PC-3 (cell line): ENCODE results near the gene NAV2. TPM values are rescaled to one million over a fixed set of nuclear protein-coding genes. Genes with fewer than 3 reads are reported as not detected.

Experiments
- ATAC-seq: fragments of 200-7000 bp; cut with Tn5 transposase; 2 replicates; pipeline ENCODE4 v1.9.1; 2020; ENCODE audit warnings: mild to moderate bottlenecking, moderate library complexity
- BruUV-seq: library from RNA; stranded (reverse); fragments of 400-500 nt; replicated peaks from 2 replicates; lab custom pipeline; 2021; lab: Mats Ljungman, UMichigan
- CTCF ChIA-PET: fragments of 300-600 bp; sonication (Branson Sonifier 250); formaldehyde crosslinking; loops from one replicate; lab custom pipeline; 2022; ENCODE audit warnings: antibody characterized with exemption; lab: Charles Lee
- POLR2A ChIA-PET: fragments of 300-600 bp; sonication (Branson Sonifier 250); formaldehyde crosslinking; loops from one replicate; lab custom pipeline; 2022; ENCODE audit warnings: antibody characterized with exemption; ENCODE audit not compliant: unreplicated experiment; lab: Charles Lee
- DNase-seq: peaks from one replicate; pipeline ENCODE4 v3.0.0-alpha.2; 2015
- H2AFZ ChIP-seq: fragments of 300-600 bp; sonication (generic); 2 replicates; pipeline ENCODE4 v1.6.0; 2016; ENCODE audit warnings: antibody characterized with exemption, low read length
- H3F3A ChIP-seq: fragments of 300-600 bp; sonication (generic); one replicate; pipeline ENCODE4 v1.6.0; 2017; ENCODE audit warnings: antibody characterized with exemption, low read length, control low read depth, mild to moderate bottlenecking; ENCODE audit not compliant: unreplicated experiment
- H3K27ac ChIP-seq: fragments of 300-600 bp; sonication (generic); 2 replicates; pipeline ENCODE4 v1.5.1; 2016; ENCODE audit warnings: mild to moderate bottlenecking, low read length
- H3K27me3 ChIP-seq: fragments of 300-600 bp; sonication (generic); 2 replicates; pipeline ENCODE4 v1.6.1; 2016; ENCODE audit warnings: low read length, mixed read lengths
- H3K36me3 ChIP-seq: fragments of 300-600 bp; sonication (generic); 2 replicates; pipeline ENCODE4 v1.6.1; 2016; ENCODE audit warnings: low read depth, mixed run types, low read length, mixed read lengths
- H3K4me1 ChIP-seq: fragments of 300-600 bp; sonication (generic); 2 replicates; pipeline ENCODE4 v1.5.1; 2016; ENCODE audit warnings: low read length; ENCODE audit not compliant: insufficient read depth
- H3K4me2 ChIP-seq: fragments of 300-600 bp; sonication (generic); 2 replicates; pipeline ENCODE4 v1.6.0; 2016; ENCODE audit warnings: low read length
- H3K4me3 ChIP-seq: fragments of 300-600 bp; sonication (generic); 2 replicates; pipeline ENCODE4 v1.5.1; 2016; ENCODE audit warnings: mild to moderate bottlenecking, low read length, mixed read lengths
- H3K79me2 ChIP-seq: fragments of 300-600 bp; sonication (generic); 2 replicates; pipeline ENCODE4 v1.6.1; 2017; ENCODE audit warnings: low read length, mixed read lengths
- H3K9ac ChIP-seq: fragments of 300-600 bp; sonication (generic); 2 replicates; pipeline ENCODE4 v1.6.0; 2016; ENCODE audit warnings: mild to moderate bottlenecking, low read length
- H3K9me2 ChIP-seq: fragments of 300-600 bp; sonication (generic); replicated peaks from 2 replicates; pipeline ENCODE4 v1.6.1; 2016; ENCODE audit warnings: mixed run types, low read length, mixed read lengths
- H3K9me3 ChIP-seq: fragments of 300-600 bp; sonication (generic); 2 replicates; pipeline ENCODE4 v1.6.1; 2016; ENCODE audit warnings: low read length, mixed read lengths
- H4K20me1 ChIP-seq: fragments of 300-600 bp; sonication (generic); 2 replicates; pipeline ENCODE4 v1.6.1; 2016; ENCODE audit warnings: low read length, mixed read lengths
- CTCF ChIP-seq: fragments of 300-600 bp; sonication (generic); conservative IDR thresholded peaks from 2 replicates; pipeline ENCODE4 v1.5.1; 2017; ENCODE audit warnings: antibody characterized with exemption, low read depth, mild to moderate bottlenecking, low read length
- EZH2 ChIP-seq: fragments of 300-600 bp; sonication (generic); IDR thresholded peaks from one replicate; pipeline ENCODE4 v1.6.1; 2017; ENCODE audit warnings: antibody characterized with exemption, mild to moderate bottlenecking, low read length; ENCODE audit not compliant: unreplicated experiment
- EZH2phosphoT487 ChIP-seq: fragments of 300-600 bp; sonication (generic); IDR thresholded peaks from 2 replicates; pipeline ENCODE4 v1.6.1; 2018; ENCODE audit warnings: mild to moderate bottlenecking, antibody characterized with exemption, low read length, borderline replicate concordance
- intact Hi-C: fragments of 100-400 bp; cut with micrococcal nuclease; formaldehyde crosslinking; loops from 2 replicates; pipeline ENCODE4 v1.9.0; 2023
- total RNA-seq: library from RNA; depleted of rRNA; stranded (reverse); fragments of >200 nt; gene quantifications from 2 replicates; pipeline ENCODE4 v1.2.3, GENCODE V29; 2014

NAV2 gene
- total RNA-seq, 1 experiment from 2014 or later: 10.4 TPM

- Histone ChIP-seq H3F3A (no peaks in the 10 kb centered on the region), H3K27ac (no peak overlapping the region), H3K4me2 (no peak overlapping the region), H2AFZ (no peak overlapping the region), H3K4me3 (no peak overlapping the region), H3K36me3 (no peaks in the 10 kb centered on the region), H3K9me3 (no peaks in the 10 kb centered on the region), H3K79me2 (no peaks in the 10 kb centered on the region), H3K9me2 (no peaks in the 10 kb centered on the region), H3K9ac (no peak overlapping the region), H4K20me1 (no peaks in the 10 kb centered on the region), H3K27me3 (no peaks in the 10 kb centered on the region), H3K4me1 (peaks cover 4% of the 10 kb centered on the region; the same call in 1 of the 2 replicates)
- TF ChIP-seq CTCF (no peak), EZH2phosphoT487 (no peak), EZH2 (no peak)
- ChIA-PET POLR2A (no interaction called here), CTCF (no interaction called here)
- intact Hi-C loops: no loop called here
- DNase-seq (no peak), ATAC-seq (no peak)
- no TSS peak for BruUV-seq
Observed at GRCh38 chr11:19970944-19971343, 258.3 kb downstream of the NAV2 start.

- no peaks in the 10 kb centered on the region for H3K9me3 ChIP-seq
- no peak overlapping the region for H3K4me3 ChIP-seq
- no peaks in the 10 kb centered on the region for H3K27me3 ChIP-seq
- no peak for DNase-seq
- no peaks in the 10 kb centered on the region for H3K36me3 ChIP-seq
- no peak overlapping the region for H3K27ac ChIP-seq
- peaks cover 4% of the 10 kb centered on the region; the same call in 1 of the 2 replicates for H3K4me1 ChIP-seq
- intact Hi-C loops: no loop called here
- H3F3A ChIP-seq: no peaks in the 10 kb centered on the region
- BruUV-seq: no TSS peak
- ChIA-PET CTCF (no interaction called here), POLR2A (no interaction called here)
- no peak overlapping the region for H3K9ac ChIP-seq
- H2AFZ ChIP-seq: no peak overlapping the region
- H3K4me2 ChIP-seq: no peak overlapping the region
- no peak for ATAC-seq
- no peaks in the 10 kb centered on the region for H4K20me1 ChIP-seq
- no peaks in the 10 kb centered on the region for H3K9me2 ChIP-seq
- TF ChIP-seq EZH2 (no peak), CTCF (no peak), EZH2phosphoT487 (no peak)
- no peaks in the 10 kb centered on the region for H3K79me2 ChIP-seq
Observed at GRCh38 chr11:19972091-19972490, 259.5 kb downstream of the NAV2 start.

GRCh38 chr11:19972651-19973050 lies 260.0 kb downstream of the NAV2 start:
- no peaks in the 10 kb centered on the region for H3K9me2 ChIP-seq
- H3K4me1 ChIP-seq: 0 out of 2 replicates have a peak, but pooled peaks cover under 1% of the 10 kb centered on the region
- no peaks in the 10 kb centered on the region for H3K27me3 ChIP-seq
- H3K36me3 ChIP-seq: no peaks in the 10 kb centered on the region
- no peaks in the 10 kb centered on the region for H4K20me1 ChIP-seq
- intact Hi-C loops: no loop called here
- H3K79me2 ChIP-seq: no peaks in the 10 kb centered on the region
- no TSS peak for BruUV-seq
- DNase-seq: no peak
- no peak for ATAC-seq
- H3K9ac ChIP-seq: no peak overlapping the region
- H3K4me2 ChIP-seq: no peak overlapping the region
- H3K27ac ChIP-seq: no peak overlapping the region
- H3K9me3 ChIP-seq: no peaks in the 10 kb centered on the region
- TF ChIP-seq CTCF (no peak), EZH2 (no peak)
- no peak overlapping the region for H3K4me3 ChIP-seq
- no peaks in the 10 kb centered on the region for H3F3A ChIP-seq
- POLR2A ChIA-PET: no interaction called here
- H2AFZ ChIP-seq: no peak overlapping the region
- CTCF ChIA-PET: no interaction called here
